Anterior cingulate cortex (tissue), 58 donors: ENCODE results near the gene TNS3.

Experiments used
- DNase-seq, 58 donors: peaks; one replicate each; lab custom pipeline; 2025; lab: John Stamatoyannopoulos, UW

The TNS3 gene

GRCh38 chr7:47381134-47381495 is 200.8 kb downstream of the TNS3 start:
- peak in 3 of 58 donors; percentile 6 to 33 (median 16) for DNase-seq

GRCh38 chr7:47380325-47381133 is 201.4 kb downstream of the TNS3 start:
- no peak for DNase-seq

- peak in 43 of 58 donors; percentile 13 to 72 (median 42) for DNase-seq
These were observed 202.1 kb downstream of the TNS3 start for GRCh38 chr7:47379629-47380324.

DNA sequence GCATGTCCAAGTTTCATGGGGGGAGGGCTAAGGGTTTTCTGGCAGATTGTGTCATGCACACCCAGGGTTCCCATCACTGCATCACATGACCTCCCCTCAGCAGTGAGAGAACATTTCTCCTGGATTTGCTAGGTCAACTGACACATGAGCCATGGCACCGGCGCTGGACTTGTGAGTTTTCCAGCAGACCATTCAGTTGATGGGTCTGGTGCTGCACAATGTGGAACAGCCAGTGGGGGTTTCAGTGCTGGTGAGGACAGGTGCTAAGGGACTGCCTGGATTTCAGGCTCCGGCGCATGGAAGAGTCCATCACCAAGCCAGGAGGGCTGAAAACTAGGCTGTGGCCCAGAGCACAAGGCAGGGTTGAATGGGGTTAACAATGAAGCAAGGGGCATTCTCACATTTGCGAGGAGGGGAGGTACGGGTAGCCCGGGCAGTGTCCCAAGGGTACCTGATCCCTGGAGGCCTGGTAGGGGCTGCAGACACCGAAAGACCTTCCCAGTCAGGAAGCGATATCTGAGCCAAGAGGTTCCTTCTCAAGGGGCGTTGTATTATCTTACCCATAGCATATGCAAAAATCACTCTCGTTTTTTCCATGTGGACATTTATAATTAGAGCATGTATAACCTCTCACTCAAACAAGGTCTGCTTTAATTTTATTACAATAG is 203.0 kb downstream of the TNS3 start:
- peak in 1 of 58 donors; percentile 38 for DNase-seq

GRCh38 chr7:47377741-47378140 is 204.2 kb downstream of the TNS3 start:
- DNase-seq, result no peak

GRCh38 chr7:47376991-47377616 is 204.8 kb downstream of the TNS3 start:
- DNase-seq, result no peak

- DNase-seq, result no peak
These were observed 206.6 kb downstream of the TNS3 start for GRCh38 chr7:47375121-47375938.

DNA sequence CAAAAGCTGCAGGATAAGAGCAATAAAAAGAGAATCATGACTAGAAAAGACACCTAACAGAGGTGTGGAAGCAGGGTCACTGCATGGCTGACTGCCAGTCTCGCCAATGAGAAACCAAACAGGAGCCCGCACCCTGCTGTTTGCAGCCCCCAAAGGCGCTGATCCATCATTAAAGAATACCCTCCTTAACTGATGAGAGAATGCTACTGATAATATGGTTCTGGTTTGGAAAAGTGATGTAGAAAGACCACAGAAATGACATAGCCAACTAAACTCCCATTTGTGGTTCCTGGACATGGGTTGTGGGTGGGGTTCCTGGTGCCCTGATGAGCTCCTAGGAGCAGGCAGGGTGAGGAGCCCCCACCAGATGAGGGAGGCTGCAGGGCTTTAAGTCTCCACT is 207.4 kb downstream of the TNS3 start:
- DNase-seq, result no peak

DNA sequence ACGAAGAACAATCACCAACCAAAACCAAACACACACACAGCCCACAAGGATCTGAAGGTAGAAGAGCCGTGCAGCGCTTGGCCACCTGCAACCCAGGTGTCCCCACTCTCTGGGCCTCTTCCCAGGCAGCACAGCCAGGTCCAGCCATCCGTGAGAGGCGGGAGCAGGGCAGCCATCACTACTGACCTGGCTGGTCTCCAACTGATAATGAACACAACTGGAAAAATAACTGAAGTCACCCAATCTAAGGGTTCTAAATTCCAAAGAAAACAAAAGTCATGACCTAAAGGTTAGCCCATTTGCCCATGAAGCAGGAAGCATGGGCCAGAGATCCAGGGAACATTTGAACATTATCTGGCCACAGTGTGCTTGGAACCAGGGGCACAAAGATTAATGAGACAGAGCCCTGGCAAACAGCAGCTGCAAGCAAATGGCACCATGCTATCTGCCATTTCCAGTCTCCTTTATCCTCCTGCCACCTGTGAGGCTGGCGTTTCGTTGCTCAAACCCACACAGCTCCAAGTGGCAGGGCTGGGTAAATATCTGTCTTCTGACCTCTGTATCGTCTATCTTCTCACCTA is 207.9 kb downstream of the TNS3 start:
- DNase-seq, result no peak

DNA sequence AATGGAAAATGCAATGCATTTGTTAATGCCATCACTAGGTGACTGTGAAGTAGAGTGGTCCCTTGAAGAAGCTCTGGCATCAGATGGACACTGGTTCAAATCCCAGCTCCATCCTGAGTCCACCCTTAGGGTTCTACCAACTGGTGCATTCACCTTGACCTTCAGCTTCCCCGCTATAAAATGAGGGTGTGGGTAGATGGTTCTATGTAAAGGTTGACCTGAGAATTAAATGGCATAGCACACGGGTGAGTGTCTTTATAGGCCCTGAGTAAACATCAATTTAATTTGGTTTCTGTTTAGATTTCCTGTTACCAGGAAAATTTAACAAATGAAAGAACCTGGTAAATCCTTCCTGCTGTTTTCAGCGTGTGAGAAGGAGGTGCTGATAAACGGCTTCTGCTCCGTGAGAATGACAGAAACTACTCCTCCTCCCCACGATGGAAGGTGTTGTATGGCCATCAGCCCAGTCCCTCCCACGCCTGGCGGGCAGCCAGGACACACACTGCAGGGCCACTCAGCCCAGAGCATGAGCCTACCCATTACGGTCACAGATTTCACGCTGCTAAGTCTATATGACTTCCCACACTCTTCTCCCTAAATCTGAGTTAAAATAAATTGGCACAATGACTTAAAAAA is 210.1 kb downstream of the TNS3 start:
- DNase-seq, result peak in 33 of 58 donors; percentile 4 to 76 (median 29)

DNA sequence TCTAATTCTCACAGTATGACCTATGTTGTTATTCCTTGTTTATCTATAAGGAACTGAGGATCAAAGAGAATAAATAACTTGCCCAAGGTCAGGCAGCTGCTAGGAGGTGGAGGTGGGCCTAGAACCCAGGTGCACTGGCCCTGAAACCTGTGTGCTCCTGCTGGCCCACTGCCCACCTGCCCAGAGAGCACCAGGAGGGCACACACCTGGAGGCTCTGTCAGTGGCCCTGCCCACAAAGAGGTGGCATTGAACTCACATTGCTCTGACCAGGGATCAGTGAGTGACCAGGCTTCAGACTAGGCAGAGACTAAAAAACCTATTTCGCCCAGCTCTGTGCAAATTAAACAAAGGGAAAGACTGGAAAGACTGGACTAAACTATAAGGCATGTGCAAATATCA is 210.6 kb downstream of the TNS3 start:
- no peak for DNase-seq

- no peak for DNase-seq
These were observed 211.4 kb downstream of the TNS3 start for GRCh38 chr7:47370461-47371042.

- DNase-seq, result no peak
These were observed 212.2 kb downstream of the TNS3 start for GRCh38 chr7:47369736-47370135.

- DNase-seq, result no peak
These were observed 213.6 kb downstream of the TNS3 start for GRCh38 chr7:47368190-47368812.

DNA sequence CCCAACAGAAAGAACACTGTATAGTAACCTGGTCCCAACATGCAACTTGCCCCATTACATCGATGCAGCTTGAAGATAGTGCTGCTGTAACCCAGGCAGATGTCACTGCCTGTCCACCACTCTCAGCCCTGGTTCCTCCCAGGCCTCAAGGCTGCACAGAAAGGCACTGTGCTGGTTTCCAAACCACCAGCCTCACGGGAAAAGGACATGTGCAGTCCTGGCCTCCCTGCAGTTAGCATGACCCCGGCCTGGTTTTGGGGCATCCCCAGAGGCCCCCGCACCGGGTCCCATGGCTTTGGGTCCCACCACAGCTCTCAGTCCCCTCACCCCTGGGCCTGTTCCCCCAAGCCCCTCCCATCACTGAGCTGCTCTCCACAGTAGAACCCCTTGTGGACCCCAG is 214.5 kb downstream of the TNS3 start:
- no peak for DNase-seq

GRCh38 chr7:47366960-47367359 is 215.0 kb downstream of the TNS3 start:
- no peak for DNase-seq

- DNase-seq, result no peak
These were observed 215.7 kb downstream of the TNS3 start for GRCh38 chr7:47366211-47366610.

GRCh38 chr7:47362984-47363383 is 218.9 kb downstream of the TNS3 start:
- DNase-seq, result no peak
